Fibroblast of lung (primary cell): ENCODE data around the gene MEGF6. TPM values are rescaled to one million over a fixed set of nuclear protein-coding genes. Genes with fewer than 3 reads are reported as not detected.

Experiments used
- DNase-seq, 2 donors: peaks; one replicate each; pipeline versions ENCODE4 v3.0.0 to v3.0.0-alpha.2; 2010; ENCODE audit warnings: low read depth in 2 of 2
- H2AFZ ChIP-seq: 2 replicates; pipeline ENCODE4 v1.5.1; 2012; ENCODE audit warnings: low read length, control low read depth, inconsistent platforms
- H3K27ac ChIP-seq: 2 replicates; pipeline ENCODE4 v1.5.1; 2011; ENCODE audit warnings: low read length, control low read depth; ENCODE audit not compliant: insufficient read depth
- H3K27me3 ChIP-seq: 2 replicates; pipeline ENCODE4 v1.5.1; 2011; ENCODE audit warnings: mild to moderate bottlenecking, low read length; ENCODE audit not compliant: control insufficient read depth, insufficient read depth
- H3K36me3 ChIP-seq: 2 replicates; pipeline ENCODE4 v1.5.1; 2011; ENCODE audit warnings: low read length; ENCODE audit not compliant: control insufficient read depth, insufficient read depth
- H3K4me1 ChIP-seq: 2 replicates; pipeline ENCODE4 v1.5.1; 2011; ENCODE audit warnings: low read length; ENCODE audit not compliant: control insufficient read depth, insufficient read depth; ENCODE audit errors: extremely low read depth
- H3K4me2 ChIP-seq: 2 replicates; pipeline ENCODE4 v1.5.1; 2011; ENCODE audit warnings: low read length, control low read depth; ENCODE audit not compliant: insufficient read depth; ENCODE audit errors: extremely low read depth
- H3K4me3 ChIP-seq, 4 experiments: fragments of 200-600 bp in 1 of 4; sonication (generic) in 1 of 4; replicated peaks in 1 of 4; 2 replicates each; pipeline ENCODE4 v1.5.1; 2011 to 2016; ENCODE audit warnings: low read length in 4 of 4, low read depth in 3 of 4, mild to moderate bottlenecking in 3 of 4, control low read depth in 2 of 4, inconsistent platforms in 1 of 4, mixed read lengths in 1 of 4; ENCODE audit not compliant: insufficient read depth in 1 of 4; ENCODE audit errors: control extremely low read depth in 1 of 4
- H3K79me2 ChIP-seq: 2 replicates; pipeline ENCODE4 v1.5.1; 2012; ENCODE audit warnings: mild to moderate bottlenecking, low read length, inconsistent platforms; ENCODE audit not compliant: control insufficient read depth, insufficient read depth
- H3K9ac ChIP-seq: 2 replicates; pipeline ENCODE4 v1.5.1; 2011; ENCODE audit warnings: mild to moderate bottlenecking, low read length, control low read depth; ENCODE audit not compliant: insufficient read depth
- H3K9me3 ChIP-seq: 2 replicates; pipeline ENCODE4 v1.5.1; 2012; ENCODE audit warnings: low read depth, low read length; ENCODE audit not compliant: control insufficient read depth, insufficient read depth
- H4K20me1 ChIP-seq: 2 replicates; pipeline ENCODE4 v1.5.1; 2011; ENCODE audit warnings: low read length; ENCODE audit not compliant: control insufficient read depth, insufficient read depth; ENCODE audit errors: extremely low read depth
- EZH2 ChIP-seq: IDR thresholded peaks from 2 replicates; pipeline ENCODE4 v1.5.1; 2012; ENCODE audit warnings: low read length, control low read depth, mild to moderate bottlenecking; ENCODE audit errors: missing control alignments
- polyA plus RNA-seq, 2 donors: library from polyadenylated mRNA; depleted of rRNA in 1 of 2; stranded (reverse) in 1 of 2; unstranded in 1 of 2; fragments of >200 nt; gene quantifications; 2 replicates each; pipeline ENCODE4 v1.2.1, GENCODE V29; 2011 to 2012; ENCODE audit warnings: missing spikeins in 1 of 2
- total RNA-seq: library from RNA; depleted of rRNA; stranded (reverse); fragments of >200 nt; gene quantifications from 2 replicates; pipeline ENCODE4 v1.2.1, GENCODE V29; 2014
- TF ChIP-seq, protein P1 (sequence below), 2 donors: IDR thresholded peaks in 1 of 2; conservative IDR thresholded peaks in 1 of 2; 1 replicate in 1 of 2; 2 replicates in 1 of 2; pipeline ENCODE4 v1.5.1; 2011 to 2012; ENCODE audit warnings: low read length in 2 of 2, control low read depth in 1 of 2, inconsistent platforms in 1 of 2, low read depth in 1 of 2, mild to moderate bottlenecking in 1 of 2

The MEGF6 gene
- total and polyA plus RNA-seq, 2 donors (not counting 1 experiment from before 2014, with no cell fraction given) = 1.6 to 11.6 TPM

DNA sequence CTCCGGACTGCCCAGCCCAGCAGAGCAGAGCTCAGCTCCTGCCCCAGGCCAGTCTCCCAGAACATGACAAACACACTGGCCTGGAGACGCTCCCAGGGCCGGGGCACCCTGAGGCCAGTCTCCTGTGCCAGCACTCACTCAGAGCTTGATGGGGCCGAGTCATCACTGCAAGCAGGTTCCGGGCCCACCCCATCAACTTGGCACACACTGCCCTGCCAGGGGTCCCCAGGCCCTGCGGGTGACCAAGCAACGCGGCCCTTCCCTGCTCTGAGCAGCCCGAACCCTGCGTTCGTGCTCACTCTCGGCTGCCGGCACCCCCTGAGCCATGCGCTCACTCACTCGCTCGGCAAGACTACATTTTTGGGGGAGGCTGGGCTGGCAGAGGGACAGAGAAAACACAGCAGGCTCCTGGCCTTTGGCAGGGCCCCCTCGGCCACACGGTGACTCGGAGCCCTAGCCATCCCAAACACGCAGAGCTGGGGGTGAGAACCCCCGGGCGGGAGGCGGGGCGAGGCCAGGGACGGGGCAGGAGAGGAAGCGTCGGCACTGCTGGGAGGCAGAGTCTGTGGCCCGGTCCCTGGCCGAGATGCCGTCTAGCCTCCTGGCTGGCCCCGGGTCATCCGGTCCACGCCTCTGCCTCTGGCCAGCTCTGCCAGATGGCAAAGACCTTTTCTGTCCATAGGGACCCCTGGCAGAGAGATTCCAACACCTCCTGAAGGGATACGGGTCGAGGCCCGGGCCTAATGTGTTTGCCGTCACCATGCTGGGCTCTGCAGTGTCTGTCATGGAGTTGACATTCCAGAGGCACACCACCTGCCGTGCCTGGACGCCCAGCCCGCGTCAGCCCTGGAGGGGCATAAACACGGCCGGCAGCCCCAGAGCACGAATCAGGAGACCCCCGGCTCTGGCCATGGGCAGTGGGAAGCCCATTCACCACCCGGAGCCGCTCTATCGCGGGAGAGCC lies 68.0 kb downstream of the MEGF6 start:
- Histone ChIP-seq H3K36me3 (no peaks in the 10 kb centered on the region), H3K27me3 (no peaks in the 10 kb centered on the region), H3K9me3 (no peaks in the 10 kb centered on the region), H3K4me3 (no peak overlapping the region), H3K4me1 (peaks cover 22% of the 10 kb centered on the region), H3K9ac (peak overlapping the region; percentile 25), H2AFZ (no peak overlapping the region), H3K4me2 (peak overlapping the region; percentile 53), H4K20me1 (peaks cover 1% of the 10 kb centered on the region), H3K79me2 (no peaks in the 10 kb centered on the region), H3K27ac (peak overlapping the region; percentile 70)
- TF ChIP-seq, protein P1, sequence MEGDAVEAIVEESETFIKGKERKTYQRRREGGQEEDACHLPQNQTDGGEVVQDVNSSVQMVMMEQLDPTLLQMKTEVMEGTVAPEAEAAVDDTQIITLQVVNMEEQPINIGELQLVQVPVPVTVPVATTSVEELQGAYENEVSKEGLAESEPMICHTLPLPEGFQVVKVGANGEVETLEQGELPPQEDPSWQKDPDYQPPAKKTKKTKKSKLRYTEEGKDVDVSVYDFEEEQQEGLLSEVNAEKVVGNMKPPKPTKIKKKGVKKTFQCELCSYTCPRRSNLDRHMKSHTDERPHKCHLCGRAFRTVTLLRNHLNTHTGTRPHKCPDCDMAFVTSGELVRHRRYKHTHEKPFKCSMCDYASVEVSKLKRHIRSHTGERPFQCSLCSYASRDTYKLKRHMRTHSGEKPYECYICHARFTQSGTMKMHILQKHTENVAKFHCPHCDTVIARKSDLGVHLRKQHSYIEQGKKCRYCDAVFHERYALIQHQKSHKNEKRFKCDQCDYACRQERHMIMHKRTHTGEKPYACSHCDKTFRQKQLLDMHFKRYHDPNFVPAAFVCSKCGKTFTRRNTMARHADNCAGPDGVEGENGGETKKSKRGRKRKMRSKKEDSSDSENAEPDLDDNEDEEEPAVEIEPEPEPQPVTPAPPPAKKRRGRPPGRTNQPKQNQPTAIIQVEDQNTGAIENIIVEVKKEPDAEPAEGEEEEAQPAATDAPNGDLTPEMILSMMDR (conservative IDR thresholded peaks at IDR 0.05 in 1 of 2, IDR thresholded peaks at IDR 0.05 in 1 of 2; ENCODE audit: low read depth in 1 of 2, low read length in 2 of 2) = no peak
- TF ChIP-seq EZH2 = no peak
- peak; percentile 74 to 94 for DNase-seq

DNA sequence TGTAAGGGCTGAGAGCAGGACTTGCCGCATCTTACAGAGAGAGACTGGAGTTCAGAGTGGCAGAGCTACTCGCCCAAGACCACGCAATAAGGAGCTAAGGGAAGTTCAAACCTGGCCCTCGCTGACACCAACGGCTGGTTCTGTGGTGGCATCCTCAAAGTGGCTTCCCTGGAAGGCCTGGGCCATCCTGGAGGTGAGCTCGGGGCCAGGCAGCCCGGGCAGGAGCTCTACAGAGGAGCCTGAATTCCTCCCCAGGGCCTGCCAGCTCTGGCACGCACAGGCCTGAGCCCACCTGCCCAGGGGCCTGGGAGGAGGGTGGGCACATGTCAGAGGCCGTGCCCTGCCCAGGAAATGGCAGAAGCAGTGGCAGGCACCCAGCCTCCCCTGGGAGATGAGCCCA lies 68.6 kb downstream of the MEGF6 start:
- Histone ChIP-seq H3K36me3 (no peaks in the 10 kb centered on the region), H3K79me2 (no peaks in the 10 kb centered on the region), H3K27me3 (no peaks in the 10 kb centered on the region), H3K27ac (peak overlapping the region; percentile 70), H3K4me1 (peaks cover 17% of the 10 kb centered on the region), H2AFZ (no peak overlapping the region), H3K9ac (peak overlapping the region; percentile 25), H3K4me3 (no peak overlapping the region), H4K20me1 (no peaks in the 10 kb centered on the region), H3K4me2 (peak overlapping the region; percentile 53), H3K9me3 (no peaks in the 10 kb centered on the region)
- no peak for DNase-seq
- TF ChIP-seq, protein P1 (conservative IDR thresholded peaks at IDR 0.05 in 1 of 2, IDR thresholded peaks at IDR 0.05 in 1 of 2; ENCODE audit: low read depth in 1 of 2, low read length in 2 of 2) = no peak
- TF ChIP-seq EZH2 = no peak

DNA sequence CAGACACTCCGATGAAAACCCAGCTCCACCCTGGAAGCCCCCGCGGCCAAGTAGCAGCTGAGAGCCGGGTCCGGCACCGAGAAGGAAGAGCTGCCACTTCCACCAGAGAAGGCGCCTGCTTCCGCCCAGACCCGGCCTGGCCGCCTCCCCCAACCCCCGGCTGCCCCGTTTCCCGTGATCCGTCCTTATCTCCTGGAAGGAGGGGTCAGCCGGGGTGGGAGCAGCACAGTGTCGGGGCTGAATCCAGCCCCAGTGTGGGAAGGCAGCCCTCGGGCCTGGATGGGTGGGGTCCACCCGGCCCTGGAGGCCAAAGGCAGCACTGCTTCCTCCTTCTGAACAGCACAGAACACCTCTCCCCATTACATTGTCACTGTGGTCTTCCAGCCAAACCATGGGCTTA lies 69.4 kb downstream of the MEGF6 start:
- Histone ChIP-seq H3K79me2 (no peaks in the 10 kb centered on the region), H3K27ac (no peak overlapping the region), H3K4me1 (peaks cover 15% of the 10 kb centered on the region), H2AFZ (no peak overlapping the region), H3K27me3 (no peaks in the 10 kb centered on the region), H3K4me3 (no peak overlapping the region), H3K4me2 (no peak overlapping the region), H4K20me1 (no peaks in the 10 kb centered on the region), H3K9me3 (no peaks in the 10 kb centered on the region), H3K9ac (no peak overlapping the region), H3K36me3 (no peaks in the 10 kb centered on the region)
- TF ChIP-seq EZH2 = no peak
- TF ChIP-seq, protein P1 (conservative IDR thresholded peaks at IDR 0.05 in 1 of 2, IDR thresholded peaks at IDR 0.05 in 1 of 2; ENCODE audit: low read depth in 1 of 2, low read length in 2 of 2) = no peak
- DNase-seq = no peak
